Mesenteric fat pad (tissue), 1 donor: ENCODE data around the gene KDM1A. TPM values are rescaled to one million over a fixed set of nuclear protein-coding genes. Genes with fewer than 3 reads are reported as not detected.

Experiments
- DNase-seq: peaks from one replicate; pipeline ENCODE4 v3.0.0-alpha.2; 2020; ENCODE audit warnings: low spot score
- microRNA-seq: library from miRNA; unstranded; fragments of <30 nt; microRNA quantifications from one replicate; pipeline ENCODE4 v1.2.0, GENCODE V29; 2020; ENCODE audit warnings: borderline number of aligned reads
- total RNA-seq: library from RNA; stranded (reverse); fragmentation: NEBNext Ultra II Directional; extraction: Animal tissue kit (Norgen Biotek cat#: 25700); gene quantifications from one replicate; pipeline ENCODE4 v1.2.1, GENCODE V29; 2021
- donor health status: DM: yes; HTN: yes; CAD: no.

Gene KDM1A
- total RNA-seq, 1 donor from 2014 or later: 40.1 TPM

GRCh38 chr1:23129846-23130245, 110.6 kb downstream of the KDM1A start:
- DNase-seq: no peak

DNA sequence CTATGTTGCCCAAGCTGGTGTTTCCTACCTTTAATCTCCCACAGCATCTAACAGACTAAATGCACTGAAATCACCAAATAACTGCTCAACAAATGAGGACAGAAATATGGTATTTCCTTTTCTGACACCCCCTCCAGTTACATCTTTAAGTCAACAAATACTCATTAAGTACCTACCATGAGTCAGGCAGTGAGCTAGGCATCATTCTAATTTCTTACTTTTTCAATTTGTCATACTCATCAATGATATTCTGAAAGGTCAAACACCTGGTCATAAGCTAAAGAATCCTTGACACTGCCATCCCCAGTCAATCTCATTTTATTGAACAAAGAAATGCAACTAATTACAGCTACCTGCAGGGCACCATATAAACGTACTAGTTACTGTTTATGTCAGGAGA, 112.8 kb downstream of the KDM1A start:
- no peak for DNase-seq

Small RNA genes lying within 50 kb of the gene (microRNA-seq; reads per million reads assigned to microRNA genes)
- gene MIR3115: not detected
- gene MIR4419A: not detected

Other genes with a start within 250 kb of the KDM1A start
- gene LACTBL1, start 46.6 kb upstream of the KDM1A start, total RNA-seq: not detected
- not detected for gene TEX46, start 3.6 kb upstream of the KDM1A start, total RNA-seq
- 48.6 TPM for gene LUZP1, start 149.4 kb downstream of the KDM1A start, total RNA-seq
- gene HTR1D, start 198.0 kb downstream of the KDM1A start, total RNA-seq: not detected